PC-3 (cell line): ENCODE measurements around the gene NEDD9.

ENCODE experiments used
- EZH2 ChIP-seq: fragments of 300-600 bp; sonication (generic); IDR thresholded peaks from one replicate; pipeline ENCODE4 v1.6.1; 2017; ENCODE audit warnings: antibody characterized with exemption, mild to moderate bottlenecking, low read length; ENCODE audit not compliant: unreplicated experiment
- TF ChIP-seq, protein P1 (sequence below): fragments of 300-600 bp; sonication (generic); conservative IDR thresholded peaks from 2 replicates; pipeline ENCODE4 v1.5.1; 2017; ENCODE audit warnings: antibody characterized with exemption, low read depth, mild to moderate bottlenecking, low read length

DNA sequence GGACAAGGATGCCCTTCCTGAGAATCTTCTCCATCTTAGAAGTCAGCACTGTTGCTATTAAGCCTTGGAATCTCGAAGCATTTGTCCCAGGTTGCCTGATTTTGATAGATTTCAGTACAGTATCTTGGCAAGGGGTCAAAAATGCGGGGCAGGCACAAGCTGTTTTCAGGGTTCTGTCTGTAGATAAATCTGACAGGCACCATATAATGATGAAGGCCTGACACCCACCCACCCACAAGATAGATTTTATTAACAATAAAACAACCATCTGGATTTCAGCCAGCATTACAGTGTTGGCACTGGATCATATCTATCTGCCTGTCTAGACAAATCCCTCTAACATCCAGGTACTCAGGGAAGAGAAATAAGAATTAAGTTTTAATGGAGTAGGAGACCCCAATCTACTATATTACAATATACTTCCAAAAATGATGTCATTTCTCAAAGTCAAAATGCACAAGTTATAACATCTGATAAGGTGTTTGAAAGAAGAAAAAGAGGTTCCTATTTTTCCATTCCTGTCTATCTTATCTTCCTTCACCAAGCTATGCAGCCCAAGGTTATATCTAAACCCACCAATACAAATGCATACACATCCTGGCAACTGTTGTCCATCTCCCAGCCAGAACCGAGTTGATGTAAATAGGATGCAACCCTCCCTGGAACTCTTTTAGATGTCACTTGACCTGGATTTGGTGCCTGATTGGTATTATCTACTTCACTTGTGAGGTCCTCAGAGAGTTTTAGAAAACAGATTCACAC lies 10.7 kb downstream of the NEDD9 start:
- TF ChIP-seq, protein P1, sequence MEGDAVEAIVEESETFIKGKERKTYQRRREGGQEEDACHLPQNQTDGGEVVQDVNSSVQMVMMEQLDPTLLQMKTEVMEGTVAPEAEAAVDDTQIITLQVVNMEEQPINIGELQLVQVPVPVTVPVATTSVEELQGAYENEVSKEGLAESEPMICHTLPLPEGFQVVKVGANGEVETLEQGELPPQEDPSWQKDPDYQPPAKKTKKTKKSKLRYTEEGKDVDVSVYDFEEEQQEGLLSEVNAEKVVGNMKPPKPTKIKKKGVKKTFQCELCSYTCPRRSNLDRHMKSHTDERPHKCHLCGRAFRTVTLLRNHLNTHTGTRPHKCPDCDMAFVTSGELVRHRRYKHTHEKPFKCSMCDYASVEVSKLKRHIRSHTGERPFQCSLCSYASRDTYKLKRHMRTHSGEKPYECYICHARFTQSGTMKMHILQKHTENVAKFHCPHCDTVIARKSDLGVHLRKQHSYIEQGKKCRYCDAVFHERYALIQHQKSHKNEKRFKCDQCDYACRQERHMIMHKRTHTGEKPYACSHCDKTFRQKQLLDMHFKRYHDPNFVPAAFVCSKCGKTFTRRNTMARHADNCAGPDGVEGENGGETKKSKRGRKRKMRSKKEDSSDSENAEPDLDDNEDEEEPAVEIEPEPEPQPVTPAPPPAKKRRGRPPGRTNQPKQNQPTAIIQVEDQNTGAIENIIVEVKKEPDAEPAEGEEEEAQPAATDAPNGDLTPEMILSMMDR, result no peak
- TF ChIP-seq EZH2, result no peak
